Skin of body (tissue), 2 donors: ENCODE data around the gene NPAS1. TPM values are rescaled to one million over a fixed set of nuclear protein-coding genes. Genes with fewer than 3 reads are reported as not detected.

Experiments
- DNase-seq: peaks from one replicate; lab custom pipeline; 2025; lab: John Stamatoyannopoulos, UW
- total RNA-seq: library from RNA; depleted of rRNA; stranded (reverse); fragments of >200 nt; gene quantifications from one replicate; pipeline ENCODE4 v1.2.3, GENCODE V29; 2014

Gene NPAS1
- total RNA-seq, 1 donor from 2014 or later = 0.99 TPM

DNA sequence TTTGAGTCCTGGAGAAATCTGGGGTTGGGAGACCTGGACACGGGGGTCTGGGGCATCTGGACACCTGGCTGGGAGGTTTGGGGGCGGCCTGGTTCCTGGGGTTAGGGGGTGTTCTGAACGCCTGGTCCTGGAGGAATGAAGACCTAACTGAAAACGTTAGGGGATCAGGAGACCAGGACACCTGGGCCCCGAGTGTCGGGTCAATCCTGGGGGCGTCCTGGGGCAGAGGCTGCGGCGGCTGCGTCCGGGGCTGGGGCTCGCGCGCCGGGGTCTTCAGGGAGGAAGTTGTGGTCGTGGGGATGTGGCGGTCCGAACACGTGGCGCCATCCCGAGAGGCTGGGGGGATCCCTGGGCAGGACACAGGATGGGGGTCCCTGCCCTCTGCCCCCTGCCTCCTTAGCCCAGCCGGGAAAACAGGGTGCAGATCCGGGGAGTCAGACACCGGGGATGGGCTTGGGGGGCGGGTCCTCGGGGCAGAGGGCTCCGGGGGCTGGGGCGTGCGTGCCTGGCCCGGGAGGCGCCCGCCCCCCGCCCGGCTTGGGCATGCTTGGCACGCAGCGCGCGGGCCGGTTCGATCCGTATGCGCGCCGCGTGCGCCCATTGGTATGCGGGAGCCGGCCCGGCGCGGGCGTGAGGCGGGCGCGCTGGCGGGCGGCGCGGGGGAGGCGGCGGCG lies 632 bp downstream of the NPAS1 start:
- no peak for DNase-seq

DNA sequence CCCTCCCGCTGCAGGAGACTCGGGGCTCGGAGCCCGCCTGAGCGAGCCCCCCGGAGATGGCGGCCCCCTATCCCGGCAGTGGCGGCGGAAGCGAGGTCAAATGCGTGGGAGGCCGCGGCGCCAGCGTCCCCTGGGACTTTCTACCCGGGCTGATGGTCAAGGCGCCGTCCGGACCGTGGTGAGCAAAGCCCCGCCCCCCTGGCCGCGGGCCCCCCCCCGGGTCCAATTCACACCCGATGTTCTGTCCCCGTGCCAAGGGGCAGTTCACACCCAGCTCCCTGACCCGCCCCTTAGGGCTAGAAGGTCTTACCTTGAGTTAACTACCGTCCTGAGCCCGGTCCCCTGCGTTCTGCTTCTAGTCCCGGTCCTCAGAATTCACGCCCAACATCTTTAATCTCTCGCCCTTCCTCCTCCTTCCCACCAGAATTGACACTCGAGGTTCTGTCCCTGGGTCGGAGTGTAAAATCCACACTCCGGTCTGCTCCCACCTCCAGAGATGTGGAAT lies 1.4 kb downstream of the NPAS1 start:
- DNase-seq = no peak

DNA sequence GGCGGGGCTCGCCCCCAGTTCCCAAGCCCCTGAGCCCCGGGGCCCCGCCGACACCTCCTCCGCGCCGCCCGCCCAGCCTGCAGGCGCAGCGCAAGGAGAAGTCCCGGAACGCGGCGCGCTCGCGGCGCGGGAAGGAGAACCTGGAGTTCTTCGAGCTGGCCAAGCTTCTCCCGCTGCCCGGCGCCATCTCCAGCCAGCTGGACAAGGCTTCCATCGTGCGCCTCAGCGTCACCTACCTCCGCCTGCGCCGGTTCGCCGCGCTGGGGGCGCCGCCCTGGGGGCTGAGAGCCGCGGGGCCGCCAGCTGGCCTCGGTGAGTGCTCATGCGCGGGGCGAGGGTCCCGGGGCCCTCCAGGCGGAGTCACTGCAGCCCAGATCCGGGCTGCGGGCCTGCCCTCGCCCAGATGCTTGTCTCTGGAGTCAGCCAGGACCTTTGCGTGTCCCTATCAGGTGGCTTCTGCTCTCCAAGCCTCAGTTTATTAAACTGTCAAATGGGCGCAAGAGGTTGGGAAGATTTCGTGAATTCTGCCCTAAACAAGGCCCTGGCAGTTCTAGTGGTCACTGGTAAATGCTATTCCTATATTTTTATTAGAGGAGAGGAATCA lies 2.0 kb downstream of the NPAS1 start:
- no peak for DNase-seq

DNA sequence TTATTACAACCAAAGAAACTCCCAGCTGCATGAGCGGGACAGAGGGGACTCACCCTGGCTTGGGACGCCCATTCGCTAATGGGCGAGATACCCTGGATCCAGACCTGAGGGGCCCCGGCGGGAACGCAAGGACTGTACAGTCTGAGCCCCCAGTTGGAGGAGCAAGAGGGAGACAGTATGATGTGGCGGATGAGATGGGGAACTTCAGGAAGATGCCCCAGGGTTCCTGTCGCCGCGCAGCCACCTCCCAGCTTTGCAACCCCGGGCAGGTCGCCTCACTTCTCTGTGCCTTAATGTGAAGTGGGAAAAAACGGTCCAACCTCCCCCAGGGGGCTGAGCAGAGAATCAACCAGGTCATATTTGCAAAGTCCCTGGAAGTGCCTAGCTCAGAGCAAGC lies 2.5 kb downstream of the NPAS1 start:
- DNase-seq = no peak

DNA sequence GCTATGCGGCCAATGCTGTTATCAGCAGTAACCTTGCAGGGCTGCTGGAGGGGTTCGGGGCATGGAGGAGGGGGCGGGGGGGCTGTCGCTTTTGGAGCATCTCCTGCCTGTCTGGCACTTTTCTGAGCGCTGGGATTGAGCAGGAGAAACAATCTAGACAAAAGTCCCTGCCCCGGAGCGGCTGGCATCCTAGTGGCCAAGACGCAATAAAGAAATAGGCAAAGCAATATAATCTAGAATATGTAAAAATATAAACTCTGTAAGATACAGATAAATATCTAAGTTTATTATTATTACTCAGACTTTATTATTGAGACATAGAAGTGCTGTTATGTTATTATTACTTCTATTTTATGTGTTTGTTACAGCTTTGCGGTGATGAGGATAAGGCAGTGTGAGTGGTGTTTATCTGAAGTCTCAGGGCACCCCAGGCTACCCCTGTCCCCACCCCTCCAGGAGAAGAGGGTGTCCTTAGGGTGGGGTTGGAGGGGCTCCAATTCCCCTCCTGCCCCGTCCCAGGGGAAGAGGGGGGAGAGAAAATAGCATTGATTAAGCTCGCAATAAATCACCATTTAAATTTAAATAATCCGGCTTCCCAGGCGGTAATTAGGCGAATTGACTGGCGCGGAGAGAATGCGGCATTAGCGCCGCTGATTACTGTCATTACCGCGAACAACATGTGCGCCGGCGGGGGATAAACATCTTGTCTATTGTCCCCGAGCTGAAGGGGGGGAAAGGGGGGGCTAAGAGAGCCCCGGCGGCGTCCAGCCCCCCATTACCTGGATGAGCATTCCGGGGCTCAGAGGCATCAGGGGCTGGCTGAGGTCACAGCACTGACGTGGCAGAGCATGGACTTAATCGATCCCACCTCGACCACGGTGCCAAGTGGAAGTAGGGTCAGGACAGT lies 3.2 kb downstream of the NPAS1 start:
- no peak for DNase-seq

DNA sequence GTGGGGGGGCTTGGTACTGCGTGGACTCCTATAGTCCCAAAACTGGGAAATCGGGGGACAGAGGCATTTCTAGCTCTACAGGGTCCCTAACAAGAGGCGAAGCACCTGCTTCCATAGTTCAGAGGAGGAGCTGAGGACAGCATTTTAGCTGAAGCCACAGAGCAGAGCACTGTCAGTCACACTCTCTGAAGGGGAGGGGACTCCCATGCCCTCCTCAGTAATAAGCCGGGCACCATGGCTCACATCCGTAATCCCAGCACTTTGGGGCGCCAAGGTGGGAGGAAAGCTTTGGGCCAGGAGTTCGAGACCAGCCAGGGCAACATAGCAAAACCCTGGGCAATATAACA lies 3.8 kb downstream of the NPAS1 start:
- DNase-seq = no peak

DNA sequence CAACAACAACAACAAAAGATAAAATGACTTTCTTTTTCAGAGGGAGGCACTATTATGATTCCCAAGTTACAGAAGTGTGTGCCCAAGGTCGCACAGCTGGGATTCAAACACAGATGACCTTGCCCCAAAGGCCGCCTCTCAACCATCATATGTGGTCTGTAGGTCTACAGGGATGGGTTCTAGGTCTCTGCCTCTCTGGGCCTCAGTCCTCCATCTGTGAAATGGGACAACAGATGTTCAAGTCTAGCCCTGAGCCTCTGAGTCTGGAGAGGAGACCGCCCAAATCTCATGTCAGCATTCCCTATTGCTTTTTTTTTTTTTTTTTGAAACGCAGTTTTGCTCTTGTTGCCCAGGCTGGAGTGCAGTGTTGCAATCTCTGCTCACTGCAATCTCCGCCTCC lies 4.9 kb downstream of the NPAS1 start:
- DNase-seq = no peak

DNA sequence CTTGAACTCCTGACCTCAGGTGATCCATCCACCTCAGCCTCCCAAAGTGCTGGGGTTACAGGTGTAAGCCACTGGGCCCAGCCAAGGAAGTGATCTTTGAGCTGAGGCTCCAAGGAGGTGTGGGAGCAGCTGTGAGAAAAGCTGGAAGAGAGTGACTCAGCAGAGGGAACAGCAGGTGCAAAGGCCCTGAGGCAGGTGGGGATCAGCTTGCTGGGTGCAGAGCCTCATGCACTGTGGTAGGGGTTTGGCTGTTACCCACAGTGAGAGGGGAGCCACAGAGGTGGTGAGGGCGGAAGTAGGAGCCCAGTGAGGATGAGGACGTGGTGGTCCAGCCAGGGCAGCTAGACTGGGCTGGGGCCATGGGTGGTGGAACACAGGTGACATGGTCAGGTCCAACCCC lies 6.5 kb downstream of the NPAS1 start:
- DNase-seq = no peak

DNA sequence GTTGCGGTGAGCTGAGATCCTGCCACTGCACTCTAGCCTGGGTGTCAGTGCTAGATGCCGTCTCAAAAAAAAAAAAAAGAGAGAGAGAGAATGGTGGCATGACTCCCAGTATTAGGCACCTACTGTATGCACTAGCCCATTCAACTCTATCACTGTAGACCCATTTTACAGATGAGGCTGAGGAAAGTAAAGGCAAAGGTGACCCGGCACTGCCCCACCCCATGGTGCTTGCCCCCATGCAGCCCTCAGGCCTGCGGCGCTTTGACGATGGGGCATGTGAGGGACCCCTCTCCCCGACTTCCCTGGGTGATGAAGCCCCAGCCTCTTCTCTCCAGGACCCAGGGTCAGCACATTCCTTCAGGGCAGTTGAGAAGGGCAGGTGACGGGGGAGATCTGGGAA lies 7.3 kb downstream of the NPAS1 start:
- DNase-seq = no peak

DNA sequence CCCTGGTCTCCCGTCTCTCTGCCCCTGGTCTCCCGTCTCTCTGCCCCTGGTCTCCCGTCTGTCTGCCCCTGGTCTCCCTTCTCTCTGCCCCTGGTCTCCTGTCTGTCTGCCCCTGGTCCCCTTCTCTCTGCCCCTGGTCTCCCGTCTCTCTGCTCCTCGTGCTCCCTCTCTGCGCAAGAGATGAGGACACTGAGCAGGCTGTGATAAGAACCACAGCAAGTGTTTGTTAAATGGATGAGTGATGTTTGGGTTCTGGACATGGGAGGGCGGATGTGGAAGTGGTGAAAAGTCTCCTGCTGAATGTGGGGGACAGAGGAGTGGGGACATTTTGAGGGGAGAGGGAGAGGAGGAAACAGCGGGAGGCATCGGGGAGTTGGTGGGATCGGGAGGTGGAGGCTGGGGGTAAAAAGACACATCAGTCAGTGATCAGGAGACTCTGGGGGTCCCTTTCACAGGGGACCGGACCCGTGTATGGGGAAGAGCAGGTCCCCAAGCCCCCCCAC lies 8.0 kb downstream of the NPAS1 start:
- no peak for DNase-seq

DNA sequence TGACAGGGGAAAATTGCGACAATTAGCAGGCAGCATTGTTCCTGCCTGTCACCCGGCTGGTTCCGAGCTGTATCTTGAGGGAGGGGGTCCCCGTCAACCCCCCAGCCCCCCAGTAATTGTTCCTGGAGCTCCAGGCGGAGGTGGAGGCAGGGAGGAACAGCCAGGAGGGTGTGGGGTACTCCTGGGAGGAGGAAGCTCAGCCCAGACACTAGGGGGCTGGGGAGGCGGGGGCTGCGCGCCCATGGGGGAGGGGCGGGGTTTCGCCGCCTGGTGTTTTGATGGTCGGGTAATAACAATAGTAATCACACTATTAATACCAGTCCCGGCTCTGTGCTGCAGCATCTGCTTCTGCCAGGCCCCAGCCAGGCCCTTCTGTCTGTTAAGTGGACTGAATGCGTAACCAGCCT lies 8.6 kb downstream of the NPAS1 start:
- no peak for DNase-seq

DNA sequence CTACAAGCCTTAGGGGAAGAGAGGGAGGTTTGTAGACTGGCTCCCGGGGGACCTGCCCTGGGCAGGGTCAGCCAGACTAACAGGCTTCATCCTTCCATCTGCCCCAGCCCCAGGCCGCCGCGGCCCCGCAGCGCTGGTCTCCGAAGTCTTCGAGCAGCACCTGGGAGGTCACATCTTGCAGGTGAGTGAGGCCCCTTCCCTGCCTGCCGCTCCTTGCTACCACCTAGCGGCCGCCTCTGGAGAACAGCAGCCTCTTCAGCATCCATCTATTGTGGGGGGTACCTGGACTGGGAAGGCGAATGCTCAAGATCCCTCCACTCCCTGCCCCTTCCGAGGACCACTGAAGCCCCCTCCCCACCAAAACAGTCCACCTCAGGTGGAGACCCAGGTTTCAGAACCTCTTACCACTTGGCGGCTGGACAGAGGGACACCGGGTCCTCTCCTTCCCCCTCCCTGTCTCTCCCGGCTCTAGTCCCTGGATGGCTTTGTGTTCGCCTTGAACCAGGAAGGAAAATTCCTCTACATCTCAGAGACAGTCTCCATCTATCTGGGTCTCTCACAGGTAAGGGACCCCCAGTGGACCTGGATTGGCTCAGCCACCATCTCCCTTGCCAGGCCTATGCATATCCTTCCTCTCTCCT lies 12.7 kb downstream of the NPAS1 start:
- no peak for DNase-seq

DNA sequence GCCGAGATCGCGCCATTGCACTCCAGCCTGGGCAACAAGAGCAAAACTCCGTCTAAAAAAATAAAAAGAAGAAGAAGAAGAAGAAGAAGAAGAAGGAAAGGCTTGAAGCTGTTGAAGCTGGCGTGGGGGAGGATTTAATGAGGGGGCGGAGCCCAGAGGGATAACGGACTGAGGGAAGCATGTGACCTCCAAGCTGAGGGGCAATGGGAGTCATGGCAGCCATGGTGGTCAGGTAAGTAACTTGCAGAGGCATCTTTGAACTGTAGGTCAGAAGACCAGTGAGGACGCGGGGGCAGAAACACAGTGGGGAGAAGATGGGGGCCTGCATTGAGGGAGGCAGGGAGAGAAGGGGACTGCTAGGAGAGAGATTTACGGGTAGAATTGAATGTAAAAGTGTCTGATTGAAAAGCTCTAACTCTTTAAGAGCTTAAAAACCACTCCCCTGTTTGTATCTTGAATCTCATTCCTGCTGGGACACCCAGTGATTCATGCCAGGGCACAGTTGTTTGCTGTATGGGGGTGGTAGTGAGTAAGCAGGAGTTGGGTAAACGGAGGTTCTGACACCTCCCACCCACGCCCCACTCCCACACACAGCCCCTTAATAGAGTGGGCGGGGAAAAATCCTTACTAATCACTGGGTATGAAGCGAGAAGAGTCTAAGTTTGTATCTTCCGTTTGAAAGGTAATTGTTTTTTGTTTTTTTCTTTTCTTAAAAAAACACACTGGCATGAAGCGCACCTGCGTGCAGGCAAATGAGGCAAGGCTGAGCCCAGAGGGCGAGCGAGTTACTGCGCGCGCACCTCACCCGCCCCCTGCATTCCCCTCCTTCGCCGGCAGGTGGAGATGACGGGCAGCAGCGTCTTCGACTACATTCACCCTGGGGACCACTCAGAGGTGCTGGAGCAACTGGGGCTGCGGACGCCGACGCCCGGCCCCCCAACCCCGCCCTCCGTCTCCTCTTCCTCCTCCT lies 15.8 kb downstream of the NPAS1 start:
- DNase-seq = peak; percentile 69

DNA sequence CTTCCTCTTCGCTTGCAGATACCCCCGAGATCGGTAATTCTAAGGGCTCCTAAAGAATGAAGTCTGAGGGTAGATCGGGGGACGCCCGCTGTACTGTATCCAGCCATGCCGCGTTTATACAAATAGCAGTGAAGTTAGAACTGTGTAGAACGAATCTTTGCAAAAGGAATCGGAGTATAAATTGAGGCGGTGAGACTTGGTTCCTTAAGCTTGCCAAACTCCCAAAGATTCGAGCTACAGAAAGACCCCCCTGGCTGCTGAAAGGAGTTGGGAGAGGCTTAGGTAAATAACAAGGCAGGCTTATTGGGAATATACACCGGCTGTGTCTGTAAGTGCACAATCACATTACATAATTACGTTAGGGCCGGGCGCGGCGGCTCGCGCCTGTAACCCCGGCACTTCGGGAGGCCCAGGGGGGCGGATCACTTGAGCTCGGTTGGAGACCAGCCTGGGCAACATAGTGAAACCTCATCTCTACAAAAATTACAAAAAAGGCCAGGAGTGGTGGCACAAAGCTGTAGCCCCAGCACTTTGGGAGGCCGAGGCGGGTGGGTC lies 16.5 kb downstream of the NPAS1 start:
- peak; percentile 67 for DNase-seq

DNA sequence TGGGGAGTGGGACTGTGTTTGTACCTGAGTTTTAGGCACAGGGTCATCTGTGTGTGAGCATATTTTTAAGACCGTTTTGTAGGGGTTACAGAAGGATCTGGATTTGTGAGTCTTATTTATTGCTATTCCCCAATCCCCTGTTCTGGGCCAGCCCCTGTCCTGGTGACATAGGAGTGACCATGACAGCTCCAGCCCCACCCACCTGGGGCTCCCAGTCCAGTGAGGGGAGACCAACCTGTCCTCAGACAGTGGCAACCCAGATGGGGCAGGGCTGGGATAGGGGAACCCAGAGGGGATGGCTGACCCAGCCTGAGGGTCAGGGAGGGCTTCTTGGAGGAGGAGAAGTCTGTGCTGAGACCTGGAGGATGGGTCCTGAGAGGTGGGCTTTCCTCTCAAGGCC lies 18.1 kb downstream of the NPAS1 start:
- no peak for DNase-seq

DNA sequence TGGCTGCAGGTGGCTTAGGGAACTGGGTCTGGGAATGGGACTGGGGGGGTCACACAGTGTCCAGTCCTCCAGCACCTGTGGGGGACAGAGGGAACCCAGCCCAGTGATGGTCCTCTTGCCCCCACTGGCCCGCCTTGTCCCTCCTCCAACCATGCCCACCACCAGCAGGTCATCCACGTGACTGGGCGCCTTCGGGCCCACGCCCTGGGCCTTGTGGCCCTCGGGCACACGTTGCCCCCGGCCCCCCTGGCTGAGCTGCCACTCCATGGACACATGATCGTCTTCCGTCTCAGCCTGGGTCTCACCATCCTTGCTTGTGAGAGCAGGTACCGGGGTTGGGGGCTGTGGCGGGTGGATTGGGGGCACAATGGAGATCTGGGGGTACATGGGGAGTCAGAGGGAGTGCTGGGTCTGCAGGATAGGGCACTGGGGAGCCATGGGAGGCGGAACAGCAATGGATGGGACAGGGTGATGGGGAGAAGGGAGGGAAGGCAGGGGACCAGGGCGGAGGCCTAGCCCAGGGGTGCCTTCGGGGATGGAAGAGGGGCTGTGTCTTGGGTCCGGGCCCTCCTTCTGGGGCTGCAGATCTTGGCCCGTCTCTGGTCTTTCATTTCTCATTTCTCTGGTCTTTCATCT lies 19.7 kb downstream of the NPAS1 start:
- no peak for DNase-seq

DNA sequence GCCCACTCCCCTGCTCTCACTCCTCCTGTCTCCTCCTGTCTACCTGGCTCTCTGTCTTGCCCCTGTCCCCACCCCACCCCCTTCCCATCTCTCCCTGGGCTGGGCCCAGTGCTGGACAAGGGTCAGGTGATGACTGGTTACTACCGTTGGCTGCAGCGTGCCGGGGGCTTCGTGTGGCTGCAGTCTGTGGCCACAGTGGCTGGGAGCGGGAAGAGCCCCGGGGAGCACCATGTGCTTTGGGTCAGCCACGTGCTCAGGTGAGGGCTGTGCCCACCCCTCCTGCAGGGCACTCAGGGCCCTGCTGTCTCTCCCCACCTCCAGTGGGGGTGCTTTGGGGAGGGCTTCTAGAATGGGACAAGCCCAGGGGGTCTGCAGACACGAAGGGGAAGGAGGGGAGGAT lies 21.2 kb downstream of the NPAS1 start:
- DNase-seq = no peak

DNA sequence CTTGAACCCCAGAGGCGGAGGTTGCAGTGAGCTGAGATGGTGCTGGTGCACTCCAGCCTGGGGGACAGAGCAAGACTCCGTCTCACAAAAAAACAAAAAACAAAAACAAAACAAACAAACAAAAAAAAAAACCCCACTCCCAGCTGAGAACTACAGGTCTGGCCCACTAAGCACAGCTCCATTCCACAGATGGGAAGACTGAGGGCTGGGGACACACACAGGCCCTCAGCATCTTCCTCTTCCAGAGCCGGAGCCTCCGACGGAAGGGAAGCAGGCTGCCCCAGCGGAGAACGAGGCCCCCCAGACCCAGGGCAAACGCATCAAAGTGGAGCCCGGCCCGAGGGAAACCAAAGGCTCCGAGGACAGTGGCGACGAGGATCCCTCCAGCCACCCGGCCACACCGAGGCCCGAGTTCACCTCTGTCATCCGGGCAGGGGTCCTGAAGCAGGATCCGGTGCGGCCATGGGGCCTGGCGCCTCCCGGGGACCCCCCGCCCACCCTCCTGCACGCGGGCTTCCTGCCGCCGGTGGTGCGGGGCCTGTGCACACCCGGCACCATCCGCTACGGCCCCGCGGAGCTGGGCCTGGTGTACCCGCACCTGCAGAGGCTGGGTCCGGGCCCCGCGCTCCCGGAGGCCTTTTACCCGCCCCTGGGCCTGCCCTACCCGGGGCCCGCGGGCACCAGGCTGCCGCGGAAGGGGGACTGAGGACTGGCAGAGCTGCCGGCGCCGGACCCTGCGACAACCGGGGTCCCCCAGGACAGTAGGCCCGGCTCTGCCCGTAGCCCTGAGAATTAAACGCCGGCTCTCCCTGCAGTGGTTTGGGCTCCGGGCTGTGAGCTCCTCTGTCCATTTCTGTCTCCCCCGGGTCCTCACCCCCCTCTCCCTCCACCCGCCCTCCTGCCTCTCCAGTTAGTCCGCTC lies 25.6 kb downstream of the NPAS1 start:
- no peak for DNase-seq
